Activated CD4-positive, alpha-beta T cell treated with anti-CD3 and anti-CD28 coated beads for 4 hours (primary cell): ENCODE results near the gene GTPBP1.
A peak's percentile ranks its signal among the peaks of the same experiment; 100 is the strongest.

Experiments
- DNase-seq, 2 donors: peaks; one replicate each; pipeline ENCODE4 v3.0.0-alpha.2; 2020

The GTPBP1 gene

GRCh38 chr22:38704654-38705234, 1.0 kb upstream of the GTPBP1 start:
- no peak for DNase-seq

- DNase-seq: peak; percentile 37 to 46
Observed at GRCh38 chr22:38706101-38706900, 557 bp downstream of the GTPBP1 start.

GRCh38 chr22:38706901-38707195, 1.1 kb downstream of the GTPBP1 start:
- no peak for DNase-seq

GRCh38 chr22:38707346-38707745, 1.6 kb downstream of the GTPBP1 start:
- no peak for DNase-seq

- DNase-seq: no peak
Observed at GRCh38 chr22:38707984-38708383, 2.2 kb downstream of the GTPBP1 start.

- DNase-seq: no peak
Observed at GRCh38 chr22:38709306-38709705, 3.6 kb downstream of the GTPBP1 start.

GRCh38 chr22:38710351-38710750, 4.6 kb downstream of the GTPBP1 start:
- DNase-seq: no peak

- no peak for DNase-seq
Observed at GRCh38 chr22:38710866-38711265, 5.1 kb downstream of the GTPBP1 start.

GRCh38 chr22:38712486-38713207, 6.9 kb downstream of the GTPBP1 start:
- no peak for DNase-seq

- DNase-seq: no peak
Observed at GRCh38 chr22:38713921-38714320, 8.2 kb downstream of the GTPBP1 start.

- DNase-seq: no peak
Observed at GRCh38 chr22:38715176-38715764, 9.5 kb downstream of the GTPBP1 start.

- no peak for DNase-seq
Observed at GRCh38 chr22:38715852-38716251, 10.1 kb downstream of the GTPBP1 start.

GRCh38 chr22:38716271-38716670, 10.5 kb downstream of the GTPBP1 start:
- DNase-seq: no peak

GRCh38 chr22:38716826-38717225, 11.1 kb downstream of the GTPBP1 start:
- no peak for DNase-seq

GRCh38 chr22:38717244-38717643, 11.5 kb downstream of the GTPBP1 start:
- no peak for DNase-seq

GRCh38 chr22:38718414-38718813, 12.7 kb downstream of the GTPBP1 start:
- no peak for DNase-seq

GRCh38 chr22:38719196-38719595, 13.5 kb downstream of the GTPBP1 start:
- no peak for DNase-seq

- DNase-seq: no peak
Observed at GRCh38 chr22:38720350-38720749, 14.6 kb downstream of the GTPBP1 start.

- no peak for DNase-seq
Observed at GRCh38 chr22:38721551-38721950, 15.8 kb downstream of the GTPBP1 start.

GRCh38 chr22:38724176-38724575, 18.4 kb downstream of the GTPBP1 start:
- DNase-seq: no peak

GRCh38 chr22:38724926-38725571, 19.3 kb downstream of the GTPBP1 start:
- DNase-seq: peak; percentile 26 to 30

- DNase-seq: no peak
Observed at GRCh38 chr22:38725900-38726655, 20.3 kb downstream of the GTPBP1 start.

- DNase-seq: no peak
Observed at GRCh38 chr22:38727123-38727522, 21.4 kb downstream of the GTPBP1 start.
